WI38 (cell line): ENCODE data around the gene TP53I13.
A peak's percentile ranks its signal among the peaks of the same experiment; 100 is the strongest.

Experiments
- H3K4me3 ChIP-seq: 2 replicates; pipeline ENCODE4 v1.5.1; 2011; ENCODE audit warnings: low read depth, mild to moderate bottlenecking, control low read depth, low read length
- TF ChIP-seq, protein P1 (sequence below): IDR thresholded peaks from 2 replicates; pipeline ENCODE4 v1.5.1; 2012; ENCODE audit warnings: low read depth, mild to moderate bottlenecking, control low read depth, low read length

Gene TP53I13

DNA sequence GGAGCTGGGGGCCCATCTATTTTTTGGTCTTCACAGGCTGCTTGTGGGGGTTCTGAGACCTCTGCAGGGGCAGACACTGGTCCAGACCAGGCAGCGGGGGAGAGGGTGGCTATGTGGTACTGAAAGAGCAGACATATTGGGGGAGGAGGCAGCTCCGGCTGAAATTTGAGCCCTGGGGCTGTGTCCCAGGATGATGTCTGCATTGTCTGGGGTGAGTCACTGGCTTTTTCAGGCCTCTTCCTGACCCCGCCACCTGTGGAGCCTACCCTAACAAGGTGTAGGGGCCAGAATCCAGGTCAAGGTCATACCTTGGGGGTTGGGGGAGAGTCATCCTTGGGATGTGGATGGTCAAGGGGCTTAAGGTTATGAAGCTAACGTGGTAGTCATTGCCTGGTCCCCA is 51.8 kb downstream of the TP53I13 start:
- no peak overlapping the region for H3K4me3 ChIP-seq
- TF ChIP-seq, protein P1, sequence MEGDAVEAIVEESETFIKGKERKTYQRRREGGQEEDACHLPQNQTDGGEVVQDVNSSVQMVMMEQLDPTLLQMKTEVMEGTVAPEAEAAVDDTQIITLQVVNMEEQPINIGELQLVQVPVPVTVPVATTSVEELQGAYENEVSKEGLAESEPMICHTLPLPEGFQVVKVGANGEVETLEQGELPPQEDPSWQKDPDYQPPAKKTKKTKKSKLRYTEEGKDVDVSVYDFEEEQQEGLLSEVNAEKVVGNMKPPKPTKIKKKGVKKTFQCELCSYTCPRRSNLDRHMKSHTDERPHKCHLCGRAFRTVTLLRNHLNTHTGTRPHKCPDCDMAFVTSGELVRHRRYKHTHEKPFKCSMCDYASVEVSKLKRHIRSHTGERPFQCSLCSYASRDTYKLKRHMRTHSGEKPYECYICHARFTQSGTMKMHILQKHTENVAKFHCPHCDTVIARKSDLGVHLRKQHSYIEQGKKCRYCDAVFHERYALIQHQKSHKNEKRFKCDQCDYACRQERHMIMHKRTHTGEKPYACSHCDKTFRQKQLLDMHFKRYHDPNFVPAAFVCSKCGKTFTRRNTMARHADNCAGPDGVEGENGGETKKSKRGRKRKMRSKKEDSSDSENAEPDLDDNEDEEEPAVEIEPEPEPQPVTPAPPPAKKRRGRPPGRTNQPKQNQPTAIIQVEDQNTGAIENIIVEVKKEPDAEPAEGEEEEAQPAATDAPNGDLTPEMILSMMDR: no peak

DNA sequence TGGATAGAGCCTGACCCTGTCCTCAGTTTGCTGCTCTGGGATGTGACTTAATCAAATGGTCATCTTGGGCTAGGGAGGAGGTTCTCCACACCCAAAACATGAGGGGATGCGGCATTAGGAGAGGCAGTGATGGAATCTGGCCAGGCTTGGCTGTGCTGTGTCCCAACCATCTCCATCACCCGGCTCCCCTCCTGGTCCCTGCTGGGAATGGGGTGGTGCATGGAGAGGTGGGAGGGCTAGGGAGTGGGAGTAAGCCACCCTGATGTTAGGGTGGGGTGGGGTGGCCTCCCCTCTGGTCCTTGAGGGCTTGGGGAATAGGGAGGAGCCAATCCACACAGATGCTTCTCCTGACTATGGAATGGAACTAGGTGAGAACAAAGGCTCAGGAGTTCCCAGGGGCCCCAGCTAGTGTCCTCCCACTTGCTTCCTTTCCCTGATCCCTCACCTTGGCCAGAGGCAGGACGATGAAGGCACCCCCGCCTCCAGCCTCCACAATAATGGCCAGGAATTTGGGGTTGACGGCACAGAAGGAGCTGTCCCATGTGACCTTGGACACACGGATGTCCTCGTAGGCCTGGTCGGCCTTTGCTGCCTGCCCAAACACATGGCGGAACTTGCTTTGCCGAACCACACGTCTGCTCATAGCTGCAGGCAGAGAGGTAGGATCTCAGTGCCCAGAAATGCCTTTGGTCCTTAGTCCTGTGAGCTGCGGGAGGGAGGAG is 52.4 kb downstream of the TP53I13 start:
- no peak overlapping the region for H3K4me3 ChIP-seq
- TF ChIP-seq, protein P1: no peak

DNA sequence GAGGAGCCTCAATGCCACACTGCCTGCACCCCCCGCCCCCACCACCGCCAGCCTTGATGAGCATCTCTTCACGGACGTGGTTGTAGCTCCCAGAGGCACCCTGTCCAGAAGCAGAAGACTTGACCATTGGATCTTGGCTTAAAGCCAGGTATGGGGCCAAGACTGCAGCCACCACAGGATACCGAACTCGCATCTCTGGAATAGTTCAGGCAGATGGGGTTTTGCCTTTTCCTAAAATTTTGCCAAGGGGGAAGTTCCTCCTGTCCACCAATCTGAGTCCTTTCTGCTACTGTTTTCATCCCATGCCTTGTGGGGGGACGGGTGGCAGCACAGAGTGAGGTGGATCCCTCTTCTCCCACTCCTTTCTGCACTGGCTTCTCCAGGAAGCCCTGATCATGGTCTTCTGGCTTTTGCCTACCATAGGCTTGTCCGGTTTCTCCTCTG is 53.3 kb downstream of the TP53I13 start:
- peak overlapping the region; percentile 75 for H3K4me3 ChIP-seq
- TF ChIP-seq, protein P1: no peak
